GM18498 (cell line): ENCODE results near the gene SH3BP1.

Experiments
- ATAC-seq: cut with Tn5 transposase; IDR thresholded peaks from one replicate; pipeline ENCODE4 v1.9.1; 2021; ENCODE audit warnings: mild to moderate bottlenecking, moderate library complexity; ENCODE audit not compliant: unreplicated experiment

The SH3BP1 gene

GRCh38 chr22:37611207-37611606, 28.3 kb upstream of the SH3BP1 start:
- ATAC-seq: no peak

- no peak for ATAC-seq
Observed at GRCh38 chr22:37616201-37617083, 23.0 kb upstream of the SH3BP1 start.

GRCh38 chr22:37617431-37617830, 22.0 kb upstream of the SH3BP1 start:
- no peak for ATAC-seq

GRCh38 chr22:37618072-37618656, 21.3 kb upstream of the SH3BP1 start:
- no peak for ATAC-seq

- ATAC-seq: no peak
Observed at GRCh38 chr22:37618674-37619073, 20.8 kb upstream of the SH3BP1 start.

- no peak for ATAC-seq
Observed at GRCh38 chr22:37619991-37620390, 19.5 kb upstream of the SH3BP1 start.

- no peak for ATAC-seq
Observed at GRCh38 chr22:37621352-37621860, 18.1 kb upstream of the SH3BP1 start.

GRCh38 chr22:37623075-37624016, 16.1 kb upstream of the SH3BP1 start:
- ATAC-seq: no peak

GRCh38 chr22:37624017-37624365, 15.5 kb upstream of the SH3BP1 start:
- ATAC-seq: no peak

GRCh38 chr22:37624876-37625275, 14.6 kb upstream of the SH3BP1 start:
- ATAC-seq: no peak

- ATAC-seq: no peak
Observed at GRCh38 chr22:37625737-37626136, 13.7 kb upstream of the SH3BP1 start.

GRCh38 chr22:37626144-37626543, 13.3 kb upstream of the SH3BP1 start:
- no peak for ATAC-seq

GRCh38 chr22:37626556-37627075, 12.9 kb upstream of the SH3BP1 start:
- no peak for ATAC-seq

- no peak for ATAC-seq
Observed at GRCh38 chr22:37627121-37627520, 12.3 kb upstream of the SH3BP1 start.

- ATAC-seq: no peak
Observed at GRCh38 chr22:37627545-37627944, 11.9 kb upstream of the SH3BP1 start.

- no peak for ATAC-seq
Observed at GRCh38 chr22:37628830-37629229, 10.6 kb upstream of the SH3BP1 start.

- ATAC-seq: no peak
Observed at GRCh38 chr22:37629928-37630327, 9.5 kb upstream of the SH3BP1 start.

- ATAC-seq: no peak
Observed at GRCh38 chr22:37630839-37631435, 8.5 kb upstream of the SH3BP1 start.

- ATAC-seq: no peak
Observed at GRCh38 chr22:37631448-37632173, 7.9 kb upstream of the SH3BP1 start.
